ENCODE results near the gene SGCB.
"Not testable (repeated sequence)": the region's sequence is repeated elsewhere in the genome, so short reads cannot be mapped to it uniquely, and the experiment has no call there.

SGCB gene

GRCh38 chr4:52038103-52038912, at the start of gene SGCB:
Gene SGCB, minus strand, starts transcription at chr4:52038299. Its CDS starts 40 bp downstream, at chr4:52038259.
- DNase-seq, result peak; percentile 62

DNA sequence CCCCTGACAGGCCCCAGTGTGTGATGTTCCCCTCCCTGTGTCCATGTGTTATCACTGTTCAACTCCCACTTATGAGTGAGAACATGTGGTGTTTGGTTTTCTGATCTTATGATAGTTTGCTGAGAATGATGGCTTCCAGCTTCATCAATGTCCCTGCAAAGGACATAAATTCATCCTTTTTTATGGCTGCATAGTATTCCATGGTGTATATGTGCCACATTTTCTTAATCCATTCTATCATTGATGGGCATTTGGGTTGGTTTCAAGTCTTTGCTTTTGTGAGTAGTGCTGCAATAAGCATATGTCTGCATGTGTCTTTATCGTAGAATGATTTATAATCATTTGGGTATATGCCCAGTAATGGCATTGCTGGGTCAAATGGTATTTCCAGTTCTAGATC, 48.3 kb upstream of the SGCB start:
- not testable (repeated sequence) for DNase-seq

DNA sequence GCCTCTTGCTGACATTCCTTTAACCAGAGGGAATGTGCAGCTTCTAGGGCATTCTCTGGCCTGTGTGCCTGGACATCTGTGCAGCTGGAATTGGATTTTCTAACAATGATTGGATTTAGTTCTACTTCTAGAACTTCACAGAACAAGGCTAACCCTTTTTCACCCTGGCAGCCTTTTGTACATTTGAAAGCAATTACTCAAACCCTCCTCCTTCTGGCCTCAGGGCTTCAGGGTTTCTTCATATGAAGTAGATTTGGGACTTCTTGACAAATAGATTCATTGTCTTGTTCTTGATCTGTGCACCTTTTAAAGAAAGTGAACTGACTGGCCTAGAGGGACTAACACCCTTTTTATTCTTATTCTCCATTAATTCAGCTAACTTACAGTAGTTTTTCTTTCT, 43.1 kb upstream of the SGCB start:
- DNase-seq, result no peak

DNA sequence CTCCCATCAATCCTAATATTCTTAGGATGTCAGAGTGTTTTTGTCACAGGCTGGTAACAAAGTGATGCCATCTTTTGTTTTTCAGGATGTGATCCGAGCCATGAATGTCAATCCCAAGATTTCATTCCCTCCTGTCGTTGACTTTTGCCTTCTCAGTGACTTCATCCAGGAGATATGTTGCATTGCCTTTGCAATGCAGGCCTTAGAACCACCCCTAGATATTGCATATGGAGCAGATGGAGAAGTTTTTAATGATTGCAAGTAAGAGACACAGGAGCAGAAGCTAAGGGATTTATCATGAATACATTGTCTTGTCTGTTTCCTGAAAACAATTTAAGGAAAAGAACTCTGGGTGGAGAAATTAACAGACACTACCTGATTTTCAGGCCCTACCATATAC, 41.6 kb upstream of the SGCB start:
- no peak for DNase-seq

DNA sequence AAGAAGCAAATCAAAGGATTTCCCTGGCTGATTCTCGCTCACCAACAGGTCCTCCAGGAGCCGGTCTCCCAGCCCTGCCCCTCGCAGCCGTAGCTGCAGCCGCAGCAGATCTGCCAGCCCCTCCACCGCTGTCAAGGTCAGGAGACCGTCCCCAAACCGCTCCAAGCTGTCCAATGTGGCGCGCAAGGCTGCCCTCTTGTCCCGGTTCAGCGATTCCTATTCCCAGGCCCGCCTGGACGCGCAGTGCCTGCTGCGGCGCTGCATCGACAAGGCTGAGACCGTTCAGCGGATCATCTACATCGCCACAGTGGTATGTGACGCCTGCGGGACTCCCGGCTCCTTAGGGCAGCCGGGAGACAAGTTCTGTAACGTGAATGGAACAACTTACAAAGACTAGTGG, 38.6 kb upstream of the SGCB start:
- DNase-seq, result no peak

GRCh38 chr4:52071791-52072546, 33.9 kb upstream of the SGCB start:
- no peak for DNase-seq

DNA sequence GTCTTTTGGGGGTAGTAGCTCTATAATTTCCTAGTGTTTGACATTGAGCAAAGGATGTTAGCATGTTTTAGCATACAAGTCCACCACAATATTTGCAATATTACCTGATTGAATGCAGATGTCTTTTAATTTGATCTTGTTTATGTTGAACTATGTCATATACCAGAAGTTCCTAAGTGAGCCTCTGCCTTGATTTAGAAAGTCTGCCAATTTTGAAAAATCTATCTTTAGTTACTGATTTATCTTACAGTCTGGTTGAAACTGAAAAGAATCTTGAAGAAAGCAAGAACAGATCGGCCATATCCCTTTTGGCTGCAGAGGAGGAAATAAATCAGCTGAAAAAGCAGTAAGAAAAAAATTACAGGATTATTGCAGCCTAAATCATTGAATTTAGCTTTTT, 31.5 kb upstream of the SGCB start:
- no peak for DNase-seq

DNA sequence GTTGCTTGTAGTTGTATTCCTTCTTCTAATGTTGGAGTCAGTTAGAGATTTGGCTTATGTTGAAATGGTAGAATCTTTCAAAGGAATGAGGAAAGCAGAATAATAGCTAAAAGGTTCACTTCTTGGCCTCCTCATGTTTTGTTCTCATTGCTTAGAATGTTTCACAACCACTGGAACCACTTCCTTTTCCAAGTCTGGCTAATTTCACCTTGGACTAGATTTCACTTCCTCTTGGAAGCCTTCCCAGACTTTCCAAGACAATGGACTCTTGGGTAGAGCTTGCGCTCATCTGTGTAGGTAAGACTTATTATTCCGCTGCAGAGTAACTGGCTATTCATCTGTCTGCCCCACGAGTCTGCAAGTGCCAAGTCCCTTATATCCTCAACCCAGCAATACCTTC, 21.3 kb upstream of the SGCB start:
- no peak for DNase-seq

- no peak for DNase-seq
Measured at GRCh38 chr4:52058275-52058674, 20.2 kb upstream of the SGCB start.

DNA sequence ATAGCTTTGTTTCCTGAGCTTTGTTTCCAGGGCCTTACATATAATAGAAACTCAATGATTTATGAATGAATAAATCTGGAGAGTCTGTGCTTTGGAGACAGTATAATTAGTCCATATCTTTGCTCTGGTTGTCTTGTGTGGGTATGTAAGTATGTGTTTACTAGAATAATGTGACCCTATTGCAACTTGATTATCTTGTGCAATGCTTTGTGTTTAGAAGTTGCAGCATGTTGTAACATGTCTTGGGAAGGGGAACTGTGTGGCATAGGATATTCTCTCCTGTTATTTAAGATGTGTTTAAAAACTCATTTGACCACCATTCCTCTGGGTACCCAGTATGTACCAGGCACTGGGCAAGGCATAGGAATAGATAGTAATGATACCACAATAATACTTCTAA, 19.1 kb upstream of the SGCB start:
- DNase-seq, result no peak

DNA sequence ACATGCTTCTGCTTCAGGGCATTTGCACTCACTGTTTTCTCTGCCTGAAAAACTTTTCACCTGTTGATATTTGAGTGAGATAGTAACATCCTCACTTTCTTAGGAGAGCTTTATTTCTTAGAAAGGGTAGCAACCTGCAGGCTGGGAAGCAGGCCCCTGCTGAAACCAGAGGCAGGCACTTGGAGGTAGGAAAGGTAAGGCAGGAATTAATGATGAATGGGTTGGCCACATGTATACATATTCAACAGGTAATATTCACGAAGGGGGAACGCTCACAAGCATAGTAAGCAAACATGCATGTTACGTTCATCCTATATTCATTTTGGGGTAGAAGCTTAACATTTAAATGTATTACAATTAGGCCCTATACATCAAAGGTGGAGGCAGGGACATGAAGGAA, 16.2 kb upstream of the SGCB start:
- no peak for DNase-seq

DNA sequence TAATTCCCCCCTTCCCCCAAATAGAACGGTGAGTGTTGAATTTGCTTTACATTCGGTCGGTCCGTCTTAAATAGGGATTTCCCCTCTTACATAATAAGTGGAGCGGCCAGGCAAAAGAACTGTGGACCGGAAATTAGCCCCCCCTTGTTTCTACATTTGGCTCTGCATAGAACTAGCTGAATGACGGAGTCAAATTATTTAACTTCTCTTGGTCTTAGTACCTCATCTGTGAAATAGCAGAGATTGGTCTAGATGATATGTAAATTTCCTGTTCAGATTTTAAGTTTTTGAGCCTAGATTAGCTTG, 14.3 kb upstream of the SGCB start:
- DNase-seq, result no peak

GRCh38 chr4:52051615-52052474, 13.7 kb upstream of the SGCB start:
- no peak for DNase-seq

DNA sequence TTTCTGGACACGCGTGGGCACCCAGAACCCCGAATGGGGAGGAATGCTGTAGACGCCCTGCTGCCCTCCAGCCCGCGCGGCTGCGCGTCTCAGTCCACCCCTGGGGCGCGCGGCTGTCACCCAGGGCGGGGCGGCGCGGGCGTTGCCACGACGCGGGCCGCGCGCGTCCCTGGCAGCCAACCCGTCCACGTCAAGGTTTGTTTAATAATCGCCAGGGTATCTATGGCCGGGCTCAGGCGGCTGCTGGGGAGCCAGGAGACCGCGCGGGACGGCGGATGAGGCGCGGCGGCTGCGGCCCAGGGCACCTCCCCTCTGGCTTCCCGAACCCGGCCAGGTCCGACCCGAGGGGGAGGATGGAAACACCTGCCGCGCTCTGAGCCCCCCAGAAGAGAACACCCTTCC, 13.1 kb upstream of the SGCB start, which contains the start of gene SPATA18:
Gene SPATA18 (plus strand): TSS at position 92 of the 402 bp plus-strand sequence. CDS start 401 bp downstream, outside the sequence.
- no peak for DNase-seq

DNA sequence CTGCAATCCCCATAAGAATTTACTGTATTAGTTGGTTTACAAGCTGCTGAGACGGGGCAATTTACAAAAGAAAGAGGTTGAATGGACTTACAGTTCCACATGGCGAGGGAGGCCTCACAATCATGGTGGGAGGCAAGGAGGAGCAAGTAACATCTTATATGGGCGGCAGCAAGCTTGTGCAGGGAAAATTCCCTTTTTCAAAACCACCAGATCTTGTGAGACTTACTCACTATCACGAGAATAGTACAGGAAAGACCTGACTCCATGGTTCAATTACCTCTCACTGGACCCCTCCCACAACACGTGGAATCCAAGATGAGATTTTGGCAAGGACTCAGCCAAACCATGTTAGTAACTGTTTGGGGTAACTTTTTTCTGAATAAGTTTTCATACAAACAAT, 11.2 kb upstream of the SGCB start:
- DNase-seq, result no peak

- DNase-seq, result no peak
Measured at GRCh38 chr4:52045028-52045427, 6.9 kb upstream of the SGCB start.

DNA sequence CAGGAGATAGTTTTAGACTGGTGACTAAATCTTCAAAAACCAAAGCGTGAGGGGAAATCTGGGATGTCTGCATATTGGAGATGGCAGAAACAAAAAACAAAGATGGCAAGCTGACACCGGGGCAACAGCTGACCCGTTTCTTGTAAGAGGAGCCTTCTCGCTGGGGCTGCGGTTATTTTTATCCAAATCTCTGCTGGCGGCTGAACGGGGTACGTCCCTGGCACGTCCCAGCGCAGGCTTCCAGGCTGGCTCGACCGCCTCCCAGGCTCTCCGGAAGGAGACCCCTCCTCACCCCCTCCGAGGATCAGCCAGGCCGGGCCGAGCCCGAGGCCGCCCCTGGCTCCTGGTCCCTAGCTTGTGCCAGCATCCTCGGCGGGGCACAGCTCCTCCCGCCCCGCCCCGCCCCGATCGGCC, 403 bp downstream of the SGCB start:
- peak; percentile 8 for DNase-seq

GRCh38 chr4:52036886-52037530, 1.1 kb downstream of the SGCB start:
- no peak for DNase-seq

DNA sequence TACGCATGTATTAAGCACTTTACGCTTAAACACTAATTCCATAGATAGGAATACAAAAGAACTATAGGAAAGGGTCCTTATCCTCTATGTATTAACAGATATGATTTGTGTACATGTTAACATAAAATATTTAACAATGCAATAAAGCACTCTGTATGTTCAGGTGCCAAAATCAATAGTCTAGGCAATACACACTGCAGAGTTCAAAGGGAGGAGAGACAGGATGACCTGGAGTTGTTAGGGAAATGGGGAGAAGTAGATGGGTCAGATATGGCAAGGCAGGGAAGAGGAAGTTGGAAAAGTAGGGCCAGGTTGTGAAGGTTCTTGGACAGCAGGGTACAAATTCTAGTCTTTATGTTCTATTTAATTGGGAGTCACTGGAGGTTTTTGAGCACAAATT, 2.9 kb downstream of the SGCB start:
- DNase-seq, result no peak

GRCh38 chr4:52032005-52032404, 6.1 kb downstream of the SGCB start:
- no peak for DNase-seq

DNA sequence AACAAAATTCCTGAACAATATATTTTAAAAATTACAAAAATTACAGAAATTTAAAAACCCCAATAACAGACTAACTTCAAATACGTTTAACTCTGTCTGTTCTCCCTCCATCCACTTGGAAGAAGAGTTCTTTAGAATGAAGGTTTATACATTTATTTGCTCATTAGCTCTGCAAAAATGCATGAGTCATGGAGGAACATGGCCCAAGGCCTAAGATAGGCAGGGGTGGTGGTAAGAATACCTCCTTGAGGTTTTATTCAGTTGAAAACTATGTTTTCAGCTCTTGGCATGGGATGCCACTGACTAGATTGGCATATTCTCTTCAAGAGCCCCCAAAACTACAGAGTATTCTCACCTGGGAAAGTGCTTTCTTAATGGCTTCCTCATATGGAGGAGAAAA, 9.1 kb downstream of the SGCB start:
- DNase-seq, result no peak

DNA sequence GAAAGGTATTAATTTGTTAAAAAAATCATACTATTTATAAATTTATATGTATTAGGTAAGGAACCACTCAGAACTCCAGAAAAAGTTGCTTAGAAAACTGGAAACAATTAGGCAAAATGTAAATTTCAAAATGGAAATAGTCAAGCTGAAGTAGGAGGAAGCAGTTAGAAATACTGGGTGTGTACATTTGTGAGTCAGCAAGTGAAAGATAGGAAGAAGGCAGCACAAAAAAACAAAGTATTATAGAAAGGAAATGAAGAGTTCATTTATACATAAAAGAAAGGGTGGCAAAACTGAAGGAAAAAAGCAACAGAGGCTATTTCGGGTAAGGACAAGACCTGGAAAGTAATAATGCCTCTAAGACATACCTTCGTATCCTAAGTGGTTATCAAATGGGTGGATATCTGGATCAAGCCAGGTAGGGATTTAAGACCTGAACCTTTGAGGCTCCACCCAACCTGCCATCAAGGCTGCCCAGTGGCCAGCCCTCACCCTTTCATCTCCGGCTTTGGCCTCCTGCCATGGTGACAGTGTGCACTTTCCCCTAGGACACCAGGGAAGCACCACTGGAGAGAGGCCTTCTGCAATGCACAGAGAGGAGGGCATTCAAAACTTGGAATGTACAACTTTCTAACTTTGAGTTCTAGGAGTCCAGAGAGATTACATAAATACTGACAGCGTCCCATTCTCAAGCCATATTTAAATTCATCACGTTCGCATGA, 18.0 kb downstream of the SGCB start, which contains the start of gene LRRC66:
Gene LRRC66 (minus strand): TSS at position 428 of the 722 bp plus-strand sequence. CDS start 2,750 bp downstream, outside the sequence.
- no peak for DNase-seq
